Stomach (tissue), 9 donors: Measurements from ENCODE around the gene ADGRA1. TPM values are rescaled to one million over a fixed set of nuclear protein-coding genes. Genes with fewer than 3 reads are reported as not detected.

ENCODE experiments used
- DNase-seq, 2 donors: peaks; one replicate each; pipeline versions ENCODE4 v3.0.0 to v3.0.0-alpha.2; 2013 to 2019
- H3K27ac ChIP-seq, 5 donors: fragments of 200-600 bp in 4 of 5; sonication (generic) in 4 of 5; one replicate each; pipeline ENCODE4 v1.5.1; 2013 to 2019; ENCODE audit warnings: mild to moderate bottlenecking in 1 of 5, moderate library complexity in 1 of 5
- H3K27me3 ChIP-seq, 3 donors: fragments of 200-600 bp; sonication (generic); one replicate each; pipeline ENCODE4 v1.5.1; 2017 to 2019; ENCODE audit warnings: mixed run types in 1 of 3
- H3K36me3 ChIP-seq, 4 donors: fragments of 200-600 bp; sonication (generic); 1 replicate in 3 of 4; 2 replicates in 1 of 4; pipeline ENCODE4 v1.5.1; 2016 to 2019
- H3K4me1 ChIP-seq, 4 donors: fragments of 200-600 bp; sonication (generic); one replicate each; pipeline ENCODE4 v1.5.1; 2016 to 2019
- H3K4me3 ChIP-seq, 4 donors: fragments of 200-600 bp; sonication (generic) in 3 of 4; one replicate each; pipeline ENCODE4 v1.5.1; 2016 to 2019; ENCODE audit warnings: mild to moderate bottlenecking in 1 of 4
- H3K9me3 ChIP-seq, 4 donors: fragments of 200-600 bp; sonication (generic); one replicate each; pipeline ENCODE4 v1.5.1; 2016 to 2019
- CTCF ChIP-seq, 7 experiments: fragments of 450-650 bp in 4 of 7; fragments of 200-600 bp in 3 of 7; sonication (generic) in 3 of 7; IDR thresholded peaks; one replicate each; pipeline ENCODE4 v1.5.1; 2016 to 2019; ENCODE audit warnings: antibody characterized with exemption in 7 of 7, control low read depth in 2 of 7, mild to moderate bottlenecking in 1 of 7
- EP300 ChIP-seq: sonication (generic); formaldehyde crosslinking; IDR thresholded peaks from one replicate; pipeline ENCODE4 v1.6.1; 2017; ENCODE audit warnings: antibody characterized with exemption
- POLR2A ChIP-seq, 4 donors: fragments of 450-650 bp; IDR thresholded peaks; one replicate each; pipeline ENCODE4 v1.6.1; 2016; ENCODE audit warnings: antibody characterized with exemption in 4 of 4, control low read depth in 2 of 4, mild to moderate bottlenecking in 1 of 4, moderate library complexity in 1 of 4
- POLR2AphosphoS5 ChIP-seq, 3 donors: sonication (generic); formaldehyde crosslinking; IDR thresholded peaks; one replicate each; pipeline ENCODE4 v1.6.1; 2016; ENCODE audit warnings: antibody characterized with exemption in 3 of 3
- WGBS, 5 donors: extraction: QIAGEN DNeasy Blood & Tissue Kit in 3 of 5; methylation state at CpG; one replicate each; pipeline versions ENCODE4 v1.1.5 to v1.1.7; 2013 to 2018; 5-methylcytosine and 5-hydroxymethylcytosine counted together
- intact Hi-C: fragments of 100-400 bp; cut with DNase I; formaldehyde crosslinking; loops from one replicate; pipeline ENCODE4 v1.15.1; 2023; ENCODE audit warnings: low total_unique reads
- polyA plus RNA-seq, 3 donors: library from polyadenylated mRNA; stranded (reverse); fragments of 200-250 nt; gene quantifications; one replicate each; pipeline ENCODE4 v1.2.3, GENCODE V29; 2013
- total RNA-seq, 5 donors: library from RNA; depleted of rRNA; stranded (reverse); fragments of >200 nt; gene quantifications; one replicate each; pipeline versions ENCODE4 v1.1.0 to v1.2.3, GENCODE V29; 2014 to 2016
- donor health status: healthy with polysubstance abuse.
- donor health status: Bipolar disorder and iron deficiency.
- donor health status: healthy.

The ADGRA1 gene
- total and polyA plus RNA-seq, 8 donors = under 0.01 to 0.73 (median 0.14) TPM; not detected in 5

GRCh38 chr10:133156674-133157579, 69.2 kb downstream of the ADGRA1 start:
- H3K36me3 ChIP-seq = no peaks in the 10 kb centered on the region
- DNase-seq = no peak
- TF ChIP-seq POLR2AphosphoS5 (IDR thresholded peaks at IDR 0.05) (no peak), POLR2A (IDR thresholded peaks at IDR 0.05) (no peak), EP300 (no peak), CTCF (IDR thresholded peaks at IDR 0.05) (no peak)
- peaks cover 13 to 26% (median 24%) of the 10 kb centered on the region in 4 donors for H3K4me1 ChIP-seq
- 68 to 78% (median 76%) methylated on average over 24 of the region's 24 CpGs for WGBS, 5 donors
- H3K27me3 ChIP-seq = peaks cover 0 to 44% (median 35%) of the 10 kb centered on the region in 3 donors
- intact Hi-C loops = no loop called here
- H3K4me3 ChIP-seq = no peak overlapping the region
- H3K9me3 ChIP-seq = no peaks in the 10 kb centered on the region
- H3K27ac ChIP-seq = no peak overlapping the region

GRCh38 chr10:133157662-133158436, 70.1 kb downstream of the ADGRA1 start:
- H3K36me3 ChIP-seq = no peaks in the 10 kb centered on the region
- H3K4me1 ChIP-seq = peaks cover 13 to 26% (median 24%) of the 10 kb centered on the region in 4 donors
- 68 to 76% (median 70%) methylated on average over 32 to 34 of the region's 34 CpGs for WGBS, 5 donors
- TF ChIP-seq POLR2AphosphoS5 (IDR thresholded peaks at IDR 0.05) (no peak), POLR2A (IDR thresholded peaks at IDR 0.05) (no peak), CTCF (IDR thresholded peaks at IDR 0.05) (no peak), EP300 (no peak)
- H3K9me3 ChIP-seq = no peaks in the 10 kb centered on the region
- H3K27me3 ChIP-seq = peaks cover 3 to 52% (median 39%) of the 10 kb centered on the region in 3 donors
- DNase-seq = no peak
- intact Hi-C loops = no loop called here
- no peak overlapping the region for H3K4me3 ChIP-seq
- H3K27ac ChIP-seq = no peak overlapping the region

GRCh38 chr10:133158437-133158755, 70.7 kb downstream of the ADGRA1 start:
- DNase-seq = no peak
- 56 to 65% (median 60%) methylated on average over 12 of the region's 12 CpGs for WGBS, 5 donors
- H3K27ac ChIP-seq = no peak overlapping the region

More at GRCh38 chr10:133158437-133158755, 70.7 kb downstream of the ADGRA1 start:
- intact Hi-C loops = no loop called here
- H3K36me3 ChIP-seq = no peaks in the 10 kb centered on the region
- no peak for TF ChIP-seq CTCF (IDR thresholded peaks at IDR 0.05)
- TF ChIP-seq EP300 = no peak
- TF ChIP-seq POLR2AphosphoS5 (IDR thresholded peaks at IDR 0.05) = no peak
- TF ChIP-seq POLR2A (IDR thresholded peaks at IDR 0.05) = no peak
- peaks cover 13 to 26% (median 24%) of the 10 kb centered on the region in 4 donors for H3K4me1 ChIP-seq
- peaks cover 3 to 58% (median 40%) of the 10 kb centered on the region in 3 donors for H3K27me3 ChIP-seq
- H3K9me3 ChIP-seq = no peaks in the 10 kb centered on the region
- no peak overlapping the region for H3K4me3 ChIP-seq
